ENCODE results near the gene DHX35.

Gene DHX35

GRCh38 chr20:38962044-38962927, at the start of gene DHX35:
Gene DHX35, plus strand, starts transcription at chr20:38962344. Its CDS starts 24 bp downstream, at chr20:38962368.
- Histone ChIP-seq H3K4me1 (ENCODE audit: insufficient read depth, low read length) (peaks cover 16% of the 10 kb centered on the region), H2AFZ (ENCODE audit: low read depth, low read length) (peak within 1 kb of the TSS; percentile 94), H3K27me3 (ENCODE audit: insufficient read depth, low read length) (no peaks in the 10 kb centered on the region), H3K36me3 (ENCODE audit: insufficient read depth, low read length) (peaks cover 4% of the 10 kb centered on the region), H3K4me3 (ENCODE audit: low read length) (peak within 1 kb of the TSS; percentile 85), H3K9me3 (ENCODE audit: low read length) (no peaks in the 10 kb centered on the region)

- Histone ChIP-seq H3K9me3 (ENCODE audit: low read length) (no peaks in the 10 kb centered on the region), H3K27me3 (ENCODE audit: insufficient read depth, low read length) (no peaks in the 10 kb centered on the region), H3K4me1 (ENCODE audit: insufficient read depth, low read length) (no peaks in the 10 kb centered on the region), H3K36me3 (ENCODE audit: insufficient read depth, low read length) (no peaks in the 10 kb centered on the region), H3K4me3 (ENCODE audit: low read length) (no peak overlapping the region), H2AFZ (ENCODE audit: low read depth, low read length) (no peak overlapping the region)
Measured at GRCh38 chr20:38915355-38915754, 46.8 kb upstream of the DHX35 start.

GRCh38 chr20:38917657-38918056, 44.5 kb upstream of the DHX35 start:
- Histone ChIP-seq H3K4me3 (ENCODE audit: low read length) (no peak overlapping the region), H3K4me1 (ENCODE audit: insufficient read depth, low read length) (no peaks in the 10 kb centered on the region), H2AFZ (ENCODE audit: low read depth, low read length) (no peak overlapping the region), H3K36me3 (ENCODE audit: insufficient read depth, low read length) (no peaks in the 10 kb centered on the region), H3K9me3 (ENCODE audit: low read length) (no peaks in the 10 kb centered on the region), H3K27me3 (ENCODE audit: insufficient read depth, low read length) (no peaks in the 10 kb centered on the region)

GRCh38 chr20:38918172-38918571, 44.0 kb upstream of the DHX35 start:
- no peaks in the 10 kb centered on the region for H3K36me3 ChIP-seq (ENCODE audit: insufficient read depth, low read length)
- no peaks in the 10 kb centered on the region for H3K4me1 ChIP-seq (ENCODE audit: insufficient read depth, low read length)
- H3K9me3 ChIP-seq (ENCODE audit: low read length), result no peaks in the 10 kb centered on the region
- H3K4me3 ChIP-seq (ENCODE audit: low read length), result no peak overlapping the region
- no peaks in the 10 kb centered on the region for H3K27me3 ChIP-seq (ENCODE audit: insufficient read depth, low read length)
- H2AFZ ChIP-seq (ENCODE audit: low read depth, low read length), result no peak overlapping the region

GRCh38 chr20:38919683-38920082, 42.5 kb upstream of the DHX35 start:
- no peaks in the 10 kb centered on the region for H3K27me3 ChIP-seq (ENCODE audit: insufficient read depth, low read length)
- H2AFZ ChIP-seq (ENCODE audit: low read depth, low read length), result no peak overlapping the region
- H3K4me1 ChIP-seq (ENCODE audit: insufficient read depth, low read length), result no peaks in the 10 kb centered on the region

GRCh38 chr20:38920411-38920810, 41.7 kb upstream of the DHX35 start:
- Histone ChIP-seq H2AFZ (ENCODE audit: low read depth, low read length) (no peak overlapping the region), H3K9me3 (ENCODE audit: low read length) (no peaks in the 10 kb centered on the region), H3K4me1 (ENCODE audit: insufficient read depth, low read length) (no peaks in the 10 kb centered on the region), H3K4me3 (ENCODE audit: low read length) (no peak overlapping the region), H3K36me3 (ENCODE audit: insufficient read depth, low read length) (no peaks in the 10 kb centered on the region), H3K27me3 (ENCODE audit: insufficient read depth, low read length) (no peaks in the 10 kb centered on the region)

More at GRCh38 chr20:38919683-38920082, 42.5 kb upstream of the DHX35 start:
- no peak overlapping the region for H3K4me3 ChIP-seq (ENCODE audit: low read length)
- H3K36me3 ChIP-seq (ENCODE audit: insufficient read depth, low read length), result no peaks in the 10 kb centered on the region
- H3K9me3 ChIP-seq (ENCODE audit: low read length), result no peaks in the 10 kb centered on the region

GRCh38 chr20:38920851-38921250, 41.3 kb upstream of the DHX35 start:
- no peak overlapping the region for H3K4me3 ChIP-seq (ENCODE audit: low read length)
- H3K27me3 ChIP-seq (ENCODE audit: insufficient read depth, low read length), result no peaks in the 10 kb centered on the region
- H3K36me3 ChIP-seq (ENCODE audit: insufficient read depth, low read length), result no peaks in the 10 kb centered on the region
- H3K9me3 ChIP-seq (ENCODE audit: low read length), result no peaks in the 10 kb centered on the region
- no peak overlapping the region for H2AFZ ChIP-seq (ENCODE audit: low read depth, low read length)
- H3K4me1 ChIP-seq (ENCODE audit: insufficient read depth, low read length), result no peaks in the 10 kb centered on the region

GRCh38 chr20:38924718-38925117, 37.4 kb upstream of the DHX35 start:
- H3K4me3 ChIP-seq (ENCODE audit: low read length), result no peak overlapping the region
- H2AFZ ChIP-seq (ENCODE audit: low read depth, low read length), result no peak overlapping the region
- H3K36me3 ChIP-seq (ENCODE audit: insufficient read depth, low read length), result no peaks in the 10 kb centered on the region
- H3K9me3 ChIP-seq (ENCODE audit: low read length), result no peaks in the 10 kb centered on the region
- H3K27me3 ChIP-seq (ENCODE audit: insufficient read depth, low read length), result no peaks in the 10 kb centered on the region
- H3K4me1 ChIP-seq (ENCODE audit: insufficient read depth, low read length), result peaks cover 11% of the 10 kb centered on the region

- H2AFZ ChIP-seq (ENCODE audit: low read depth, low read length), result peak within 1 kb of the TSS; percentile 99
- peak within 1 kb of the TSS; percentile 97 for H3K4me3 ChIP-seq (ENCODE audit: low read length)
- H3K27me3 ChIP-seq (ENCODE audit: insufficient read depth, low read length), result no peaks in the 10 kb centered on the region
- H3K4me1 ChIP-seq (ENCODE audit: insufficient read depth, low read length), result peaks cover 11% of the 10 kb centered on the region
- H3K9me3 ChIP-seq (ENCODE audit: low read length), result no peaks in the 10 kb centered on the region
- H3K36me3 ChIP-seq (ENCODE audit: insufficient read depth, low read length), result peaks cover 7% of the 10 kb centered on the region
Measured at GRCh38 chr20:38926142-38926933, 35.8 kb upstream of the DHX35 start, which contains the start of gene FAM83D. Gene FAM83D, plus strand, starts transcription at chr20:38926417. Its CDS starts 26 bp downstream, at chr20:38926443.

- H2AFZ ChIP-seq (ENCODE audit: low read depth, low read length), result peak overlapping the region; percentile 99
- H3K4me3 ChIP-seq (ENCODE audit: low read length), result peak overlapping the region; percentile 97
- no peaks in the 10 kb centered on the region for H3K27me3 ChIP-seq (ENCODE audit: insufficient read depth, low read length)
Measured at GRCh38 chr20:38926934-38927616, 35.1 kb upstream of the DHX35 start.

GRCh38 chr20:38927902-38928578, 34.1 kb upstream of the DHX35 start:
- Histone ChIP-seq H3K4me1 (ENCODE audit: insufficient read depth, low read length) (peaks cover 11% of the 10 kb centered on the region), H3K4me3 (ENCODE audit: low read length) (peak overlapping the region; percentile 97), H3K27me3 (ENCODE audit: insufficient read depth, low read length) (no peaks in the 10 kb centered on the region), H2AFZ (ENCODE audit: low read depth, low read length) (no peak overlapping the region), H3K36me3 (ENCODE audit: insufficient read depth, low read length) (peaks cover 7% of the 10 kb centered on the region), H3K9me3 (ENCODE audit: low read length) (no peaks in the 10 kb centered on the region)

More at GRCh38 chr20:38926934-38927616, 35.1 kb upstream of the DHX35 start:
- Histone ChIP-seq H3K9me3 (ENCODE audit: low read length) (no peaks in the 10 kb centered on the region), H3K4me1 (ENCODE audit: insufficient read depth, low read length) (peaks cover 11% of the 10 kb centered on the region), H3K36me3 (ENCODE audit: insufficient read depth, low read length) (peaks cover 7% of the 10 kb centered on the region)

GRCh38 chr20:38930242-38930569, 31.9 kb upstream of the DHX35 start:
- Histone ChIP-seq H3K4me3 (ENCODE audit: low read length) (no peak overlapping the region), H3K36me3 (ENCODE audit: insufficient read depth, low read length) (peaks cover 7% of the 10 kb centered on the region), H3K27me3 (ENCODE audit: insufficient read depth, low read length) (no peaks in the 10 kb centered on the region), H3K4me1 (ENCODE audit: insufficient read depth, low read length) (peaks cover 11% of the 10 kb centered on the region), H3K9me3 (ENCODE audit: low read length) (no peaks in the 10 kb centered on the region), H2AFZ (ENCODE audit: low read depth, low read length) (no peak overlapping the region)
